Upper lobe of left lung (tissue), 4 donors: ENCODE results near the gene GDF2.

Experiments
- EP300 ChIP-seq, 4 donors: sonication (generic); formaldehyde crosslinking; IDR thresholded peaks; one replicate each; pipeline ENCODE4 v1.5.1; 2017; ENCODE audit warnings: antibody characterized with exemption in 4 of 4, control low read depth in 2 of 4
- POLR2A ChIP-seq, 4 donors: fragments of 450-650 bp; IDR thresholded peaks; one replicate each; pipeline ENCODE4 v1.5.1; 2016 to 2017; ENCODE audit warnings: antibody characterized with exemption in 4 of 4, mild to moderate bottlenecking in 2 of 4
- POLR2AphosphoS5 ChIP-seq, 2 donors: sonication (generic); formaldehyde crosslinking; IDR thresholded peaks; one replicate each; pipeline ENCODE4 v1.5.1; 2017; ENCODE audit warnings: antibody characterized with exemption in 2 of 2
- TF ChIP-seq, protein P1 (sequence below), 6 experiments: fragments of 450-650 bp in 4 of 6; fragments of 200-600 bp in 2 of 6; sonication (generic) in 2 of 6; IDR thresholded peaks; one replicate each; pipeline ENCODE4 v1.5.1; 2016 to 2019; ENCODE audit warnings: antibody characterized with exemption in 6 of 6

DNA sequence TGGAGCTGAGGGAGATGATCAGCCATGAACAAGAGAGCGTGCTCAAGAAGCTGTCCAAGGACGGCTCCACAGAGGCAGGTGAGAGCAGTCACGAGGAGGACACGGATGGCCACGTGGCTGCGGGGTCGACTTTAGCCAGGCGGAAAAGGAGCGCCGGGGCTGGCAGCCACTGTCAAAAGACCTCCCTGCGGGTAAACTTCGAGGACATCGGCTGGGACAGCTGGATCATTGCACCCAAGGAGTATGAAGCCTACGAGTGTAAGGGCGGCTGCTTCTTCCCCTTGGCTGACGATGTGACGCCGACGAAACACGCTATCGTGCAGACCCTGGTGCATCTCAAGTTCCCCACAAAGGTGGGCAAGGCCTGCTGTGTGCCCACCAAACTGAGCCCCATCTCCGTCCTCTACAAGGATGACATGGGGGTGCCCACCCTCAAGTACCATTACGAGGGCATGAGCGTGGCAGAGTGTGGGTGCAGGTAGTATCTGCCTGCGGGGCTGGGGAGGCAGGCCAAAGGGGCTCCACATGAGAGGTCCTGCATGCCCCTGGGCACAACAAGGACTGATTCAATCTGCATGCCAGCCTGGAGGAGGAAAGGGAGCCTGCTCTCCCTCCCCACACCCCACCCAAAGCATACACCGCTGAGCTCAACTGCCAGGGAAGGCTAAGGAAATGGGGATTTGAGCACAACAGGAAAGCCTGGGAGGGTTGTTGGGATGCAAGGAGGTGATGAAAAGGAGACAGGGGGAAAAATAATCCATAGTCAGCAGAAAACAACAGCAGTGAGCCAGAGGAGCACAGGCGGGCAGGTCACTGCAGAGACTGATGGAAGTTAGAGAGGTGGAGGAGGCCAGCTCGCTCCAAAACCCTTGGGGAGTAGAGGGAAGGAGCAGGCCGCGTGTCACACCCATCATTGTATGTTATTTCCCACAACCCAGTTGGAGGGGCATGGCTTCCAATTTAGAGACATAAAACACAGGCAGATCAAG, 3.3 kb downstream of the GDF2 start:
- TF ChIP-seq, protein P1, sequence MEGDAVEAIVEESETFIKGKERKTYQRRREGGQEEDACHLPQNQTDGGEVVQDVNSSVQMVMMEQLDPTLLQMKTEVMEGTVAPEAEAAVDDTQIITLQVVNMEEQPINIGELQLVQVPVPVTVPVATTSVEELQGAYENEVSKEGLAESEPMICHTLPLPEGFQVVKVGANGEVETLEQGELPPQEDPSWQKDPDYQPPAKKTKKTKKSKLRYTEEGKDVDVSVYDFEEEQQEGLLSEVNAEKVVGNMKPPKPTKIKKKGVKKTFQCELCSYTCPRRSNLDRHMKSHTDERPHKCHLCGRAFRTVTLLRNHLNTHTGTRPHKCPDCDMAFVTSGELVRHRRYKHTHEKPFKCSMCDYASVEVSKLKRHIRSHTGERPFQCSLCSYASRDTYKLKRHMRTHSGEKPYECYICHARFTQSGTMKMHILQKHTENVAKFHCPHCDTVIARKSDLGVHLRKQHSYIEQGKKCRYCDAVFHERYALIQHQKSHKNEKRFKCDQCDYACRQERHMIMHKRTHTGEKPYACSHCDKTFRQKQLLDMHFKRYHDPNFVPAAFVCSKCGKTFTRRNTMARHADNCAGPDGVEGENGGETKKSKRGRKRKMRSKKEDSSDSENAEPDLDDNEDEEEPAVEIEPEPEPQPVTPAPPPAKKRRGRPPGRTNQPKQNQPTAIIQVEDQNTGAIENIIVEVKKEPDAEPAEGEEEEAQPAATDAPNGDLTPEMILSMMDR (IDR thresholded peaks at IDR 0.05) = no peak
- no peak for TF ChIP-seq POLR2A (IDR thresholded peaks at IDR 0.05)
- no peak for TF ChIP-seq POLR2AphosphoS5 (IDR thresholded peaks at IDR 0.05)
- no peak for TF ChIP-seq EP300 (IDR thresholded peaks at IDR 0.05)
